ENCODE results near the gene ARAP1. TPM values are rescaled to one million over a fixed set of nuclear protein-coding genes. Genes with fewer than 3 reads are reported as not detected.
A peak's percentile ranks its signal among the peaks of the same experiment; 100 is the strongest.

ARAP1 gene
- polyA plus RNA-seq, 1 experiment = 52.4 TPM

GRCh38 chr11:72727521-72727920 lies 24.7 kb downstream of the ARAP1 start:
- ChIA-PET CTCF (interaction anchor here (0.5 to 4.5 kb wide), 5 partner anchors 66 to 535 kb away, joined by 3 to 73 read pairs (median 3); partner anchors contain the start of gene STARD10), POLR2A (no interaction called here)
- H3K4me3 ChIP-seq (ENCODE audit: low read depth, low read length) = no peak overlapping the region
- TF ChIP-seq CTCF (IDR thresholded peaks at IDR 0.05; ENCODE audit: low read depth, low read length) = no peak
- no peaks in the 10 kb centered on the region for H3K27me3 ChIP-seq (ENCODE audit: control insufficient read depth, insufficient read depth, low read length)
- no peaks in the 10 kb centered on the region; the same call in 1 of the 2 replicates for H3K9me3 ChIP-seq (ENCODE audit: control insufficient read depth, insufficient read depth, low read length)
- DNase-seq (ENCODE audit: low read depth, low spot score) = no peak
- no peak overlapping the region for H3K27ac ChIP-seq (ENCODE audit: low read depth, low read length)

GRCh38 chr11:72726266-72727220 lies 25.7 kb downstream of the ARAP1 start:
- Histone ChIP-seq H3K27ac (ENCODE audit: low read depth, low read length) (no peak overlapping the region), H3K27me3 (ENCODE audit: control insufficient read depth, insufficient read depth, low read length) (no peaks in the 10 kb centered on the region), H3K4me3 (ENCODE audit: low read depth, low read length) (no peak overlapping the region), H3K9me3 (ENCODE audit: control insufficient read depth, insufficient read depth, low read length) (no peaks in the 10 kb centered on the region; the same call in 1 of the 2 replicates)
- POLR2A ChIA-PET = no interaction called here
- no peak for DNase-seq (ENCODE audit: low read depth, low spot score)
- TF ChIP-seq CTCF (IDR thresholded peaks at IDR 0.05; ENCODE audit: low read depth, low read length) = no peak
- CTCF ChIA-PET = interaction anchor here (0.6 to 4.5 kb wide), 5 partner anchors 67 to 511 kb away, joined by 3 to 73 read pairs (median 14); partner anchors contain the start of gene STARD10

- ChIA-PET CTCF (interaction anchor here (0.6 to 4.5 kb wide), 33 partner anchors 9 to 633 kb away, joined by 3 to 73 read pairs (median 5); partner anchors contain the start of gene STARD10), POLR2A (interaction anchor here (0.6 to 1.1 kb wide), 5 partner anchors 10 to 157 kb away, joined by 3 to 4 read pairs (median 3); no protein-coding TSS in a partner anchor)
- Histone ChIP-seq H3K27ac (ENCODE audit: low read depth, low read length) (no peak overlapping the region), H3K9me3 (ENCODE audit: control insufficient read depth, insufficient read depth, low read length) (no peaks in the 10 kb centered on the region; the same call in 1 of the 2 replicates), H3K27me3 (ENCODE audit: control insufficient read depth, insufficient read depth, low read length) (no peaks in the 10 kb centered on the region), H3K4me3 (ENCODE audit: low read depth, low read length) (no peak overlapping the region)
- DNase-seq (ENCODE audit: low read depth, low spot score) = no peak
- TF ChIP-seq CTCF (IDR thresholded peaks at IDR 0.05; ENCODE audit: low read depth, low read length) = no peak
Observed at GRCh38 chr11:72725724-72726028, 26.5 kb downstream of the ARAP1 start.

- H3K4me3 ChIP-seq (ENCODE audit: low read depth, low read length) = no peak overlapping the region
- H3K27me3 ChIP-seq (ENCODE audit: control insufficient read depth, insufficient read depth, low read length) = no peaks in the 10 kb centered on the region
- peak; percentile 65 for DNase-seq (ENCODE audit: low read depth, low spot score)
- no peaks in the 10 kb centered on the region; the same call in 1 of the 2 replicates for H3K9me3 ChIP-seq (ENCODE audit: control insufficient read depth, insufficient read depth, low read length)
- H3K27ac ChIP-seq (ENCODE audit: low read depth, low read length) = peak overlapping the region; percentile 11
- TF ChIP-seq CTCF (IDR thresholded peaks at IDR 0.05; ENCODE audit: low read depth, low read length) = peak; percentile 89
- ChIA-PET CTCF (interaction anchor here (0.6 to 4.5 kb wide), 34 partner anchors 9 to 634 kb away, joined by 3 to 73 read pairs (median 5); partner anchors contain the start of gene STARD10), POLR2A (interaction anchor here (0.6 to 1.1 kb wide), 6 partner anchors 10 to 467 kb away, joined by 3 to 4 read pairs (median 3); no protein-coding TSS in a partner anchor)
Observed at GRCh38 chr11:72724851-72725723, 27.1 kb downstream of the ARAP1 start.

All from AG04450 (cell line).